Measurements from ENCODE around the gene CRABP1. TPM values are rescaled to one million over a fixed set of nuclear protein-coding genes. Genes with fewer than 3 reads are reported as not detected.

Gene CRABP1
- total RNA-seq, 2 donors from 2014 or later: not detected

DNA sequence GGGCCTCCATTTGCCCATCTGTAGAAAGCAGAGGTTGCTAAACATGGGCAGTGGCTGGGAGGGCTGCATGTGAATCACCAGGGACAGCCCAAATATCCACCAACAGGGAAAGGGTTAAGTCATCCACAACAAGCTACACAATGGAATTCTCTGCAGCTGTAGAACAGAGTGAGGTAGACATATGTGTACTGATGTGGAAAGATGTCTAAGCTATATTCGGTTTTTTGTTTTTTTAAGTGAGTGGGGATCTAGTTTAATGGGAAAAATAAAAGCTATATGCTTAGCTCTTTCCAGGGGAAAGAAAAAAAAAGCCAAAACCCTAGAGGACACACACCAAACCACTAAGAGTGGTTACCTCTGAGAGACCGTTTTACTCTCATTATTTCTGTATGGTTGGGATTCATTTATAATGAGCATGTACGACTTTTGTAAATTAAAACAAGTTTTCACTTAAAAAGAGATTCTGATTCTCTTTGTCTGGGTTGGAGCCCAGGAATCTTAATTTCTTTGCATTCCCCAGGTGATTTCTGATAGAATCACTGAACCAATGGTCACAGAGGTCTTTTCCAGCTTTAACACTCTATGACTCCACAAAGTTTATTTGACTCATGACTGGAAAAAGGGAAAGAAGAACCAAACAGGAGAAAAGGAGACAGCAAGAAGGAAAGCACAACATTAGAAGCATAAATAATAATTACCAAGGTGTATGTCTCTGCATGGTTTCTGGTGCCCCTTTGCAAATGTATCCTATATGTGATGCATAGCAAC, 19.1 kb downstream of the CRABP1 start:
- H3K27ac ChIP-seq: no peak overlapping the region

DNA sequence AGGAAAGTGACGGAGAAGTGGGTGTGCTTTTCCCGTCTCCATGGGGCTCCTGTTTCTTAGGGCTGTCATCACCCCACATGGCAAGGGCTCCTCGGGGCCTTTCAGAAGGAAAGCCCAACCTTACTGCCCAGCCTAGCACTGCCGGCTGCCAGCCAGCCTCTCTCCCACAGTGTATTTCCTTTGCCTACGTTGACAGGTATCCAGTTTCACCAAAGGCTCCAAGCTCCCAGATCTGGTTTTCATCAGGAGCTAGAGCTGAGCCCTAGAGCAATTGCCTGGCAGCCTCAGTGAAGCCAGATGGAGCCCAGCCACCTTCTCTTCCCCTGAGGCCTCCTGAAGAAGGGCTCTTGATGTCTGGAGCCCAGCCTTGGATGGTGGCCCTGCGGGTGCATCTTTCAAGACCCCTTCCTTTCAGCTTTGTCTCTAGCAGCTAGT, 20.2 kb downstream of the CRABP1 start:
- no peak for DNase-seq (ENCODE audit: low spot score)
- no peak overlapping the region for H3K27ac ChIP-seq
- peaks cover 2% of the 10 kb centered on the region for H3K27me3 ChIP-seq (replicated peaks; ENCODE audit: insufficient read depth)
- H3K4me3 ChIP-seq: no peak overlapping the region
- H3K4me1 ChIP-seq (replicated peaks): no peaks in the 10 kb centered on the region
- WGBS: 33% methylated on average over 6 of the region's 6 CpGs
- no peaks in the 10 kb centered on the region for H3K36me3 ChIP-seq
- TF ChIP-seq POLR2A (IDR thresholded peaks at IDR 0.05): no peak
- TF ChIP-seq POLR2AphosphoS5 (IDR thresholded peaks at IDR 0.05): no peak
- TF ChIP-seq, protein P1, sequence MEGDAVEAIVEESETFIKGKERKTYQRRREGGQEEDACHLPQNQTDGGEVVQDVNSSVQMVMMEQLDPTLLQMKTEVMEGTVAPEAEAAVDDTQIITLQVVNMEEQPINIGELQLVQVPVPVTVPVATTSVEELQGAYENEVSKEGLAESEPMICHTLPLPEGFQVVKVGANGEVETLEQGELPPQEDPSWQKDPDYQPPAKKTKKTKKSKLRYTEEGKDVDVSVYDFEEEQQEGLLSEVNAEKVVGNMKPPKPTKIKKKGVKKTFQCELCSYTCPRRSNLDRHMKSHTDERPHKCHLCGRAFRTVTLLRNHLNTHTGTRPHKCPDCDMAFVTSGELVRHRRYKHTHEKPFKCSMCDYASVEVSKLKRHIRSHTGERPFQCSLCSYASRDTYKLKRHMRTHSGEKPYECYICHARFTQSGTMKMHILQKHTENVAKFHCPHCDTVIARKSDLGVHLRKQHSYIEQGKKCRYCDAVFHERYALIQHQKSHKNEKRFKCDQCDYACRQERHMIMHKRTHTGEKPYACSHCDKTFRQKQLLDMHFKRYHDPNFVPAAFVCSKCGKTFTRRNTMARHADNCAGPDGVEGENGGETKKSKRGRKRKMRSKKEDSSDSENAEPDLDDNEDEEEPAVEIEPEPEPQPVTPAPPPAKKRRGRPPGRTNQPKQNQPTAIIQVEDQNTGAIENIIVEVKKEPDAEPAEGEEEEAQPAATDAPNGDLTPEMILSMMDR (IDR thresholded peaks at IDR 0.05): no peak
- H3K9me3 ChIP-seq: no peaks in the 10 kb centered on the region
- intact Hi-C loops (cut with DNase I): no loop called here

More for the DNA sequence above, 19.1 kb downstream of the CRABP1 start:
- no peak overlapping the region for H3K4me3 ChIP-seq
- intact Hi-C loops (cut with DNase I): no loop called here
- 78% methylated on average over 3 of the region's 3 CpGs for WGBS
- peaks cover 2% of the 10 kb centered on the region for H3K27me3 ChIP-seq (replicated peaks; ENCODE audit: insufficient read depth)
- TF ChIP-seq POLR2AphosphoS5 (IDR thresholded peaks at IDR 0.05): no peak
- no peak for TF ChIP-seq POLR2A (IDR thresholded peaks at IDR 0.05)
- no peaks in the 10 kb centered on the region for H3K9me3 ChIP-seq
- no peak for DNase-seq (ENCODE audit: low spot score)
- no peaks in the 10 kb centered on the region for H3K4me1 ChIP-seq (replicated peaks)
- no peaks in the 10 kb centered on the region for H3K36me3 ChIP-seq

DNA sequence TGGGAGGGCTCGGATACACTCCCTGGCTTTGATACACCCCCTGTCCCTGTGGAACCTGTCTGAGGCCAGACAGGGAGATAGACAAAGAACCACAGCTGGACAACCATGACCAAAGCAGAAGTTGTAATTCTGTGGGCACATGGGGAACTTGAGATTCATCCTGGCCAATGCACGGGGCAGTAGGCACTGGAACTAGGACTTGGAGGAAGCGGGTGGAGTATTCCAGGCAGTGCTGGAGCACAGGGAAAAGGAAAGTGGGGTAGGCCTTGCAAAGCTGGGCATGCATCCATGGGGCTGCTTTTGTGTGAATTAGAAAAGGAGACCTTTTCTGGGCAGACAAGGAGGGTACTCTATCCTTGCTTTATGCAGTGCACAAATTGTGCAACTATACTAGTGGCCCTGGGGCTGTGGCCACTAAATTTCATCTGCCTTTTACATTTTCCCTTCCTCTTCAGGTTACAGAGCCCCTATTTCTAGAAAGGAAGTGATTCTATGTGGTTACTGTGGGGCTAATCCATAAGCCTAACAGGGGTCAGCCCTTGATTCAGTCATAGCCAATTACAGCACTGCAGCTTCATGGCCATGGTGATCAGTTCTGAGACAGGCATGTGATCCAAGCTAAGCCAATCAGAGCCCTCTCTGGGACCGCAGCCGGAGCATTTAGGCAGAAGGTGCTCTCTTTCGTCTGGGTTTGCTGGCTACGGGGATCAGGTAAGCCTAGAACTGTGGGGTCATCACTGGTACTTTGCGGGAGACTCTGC, 21.0 kb downstream of the CRABP1 start:
- Histone ChIP-seq H3K4me1 (replicated peaks) (no peaks in the 10 kb centered on the region), H3K27ac (no peak overlapping the region), H3K27me3 (replicated peaks; ENCODE audit: insufficient read depth) (peaks cover 2% of the 10 kb centered on the region), H3K36me3 (no peaks in the 10 kb centered on the region), H3K4me3 (no peak overlapping the region), H3K9me3 (no peaks in the 10 kb centered on the region)
- intact Hi-C loops (cut with DNase I): no loop called here
- no peak for DNase-seq (ENCODE audit: low spot score)
- 69% methylated on average over 8 of the region's 8 CpGs for WGBS
- TF ChIP-seq POLR2A (IDR thresholded peaks at IDR 0.05): no peak
- TF ChIP-seq, protein P1 (IDR thresholded peaks at IDR 0.05): no peak
- no peak for TF ChIP-seq POLR2AphosphoS5 (IDR thresholded peaks at IDR 0.05)

DNA sequence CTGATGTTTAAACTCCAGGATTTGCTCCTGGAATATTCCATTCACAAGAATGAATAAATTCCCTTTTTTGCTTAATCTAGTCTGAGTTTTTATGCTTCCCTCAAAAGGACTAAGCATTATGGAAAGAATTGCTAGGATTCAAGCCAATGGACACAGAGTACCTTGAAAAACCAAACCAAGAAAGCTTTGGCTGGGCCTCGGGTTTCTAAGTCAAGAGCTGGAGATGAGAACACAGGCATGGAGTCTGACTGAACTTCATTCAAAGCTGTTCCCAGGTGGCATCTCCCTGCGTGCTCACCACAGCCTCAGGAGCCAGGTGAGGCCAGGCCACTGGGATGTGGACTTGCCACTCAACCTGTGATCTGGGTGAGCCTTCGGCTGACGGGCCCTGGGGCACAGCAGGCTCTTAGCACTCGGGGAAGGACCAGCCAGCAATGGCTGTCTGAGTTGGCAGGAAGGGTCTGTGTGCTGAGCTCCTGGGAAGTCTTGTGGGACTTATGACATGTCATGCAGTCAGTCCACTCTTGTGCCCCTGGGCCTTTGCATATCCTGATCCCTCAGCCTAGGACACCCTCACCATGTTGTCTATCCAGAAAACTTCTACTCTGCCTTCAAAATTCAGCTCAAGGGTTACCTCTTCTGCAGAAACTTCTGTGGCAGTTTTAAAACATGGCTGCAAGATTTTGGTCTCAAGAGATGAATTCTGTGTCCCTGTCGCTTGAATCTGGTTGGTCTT, 21.8 kb downstream of the CRABP1 start:
- Histone ChIP-seq H3K4me1 (replicated peaks) (no peaks in the 10 kb centered on the region), H3K27ac (no peak overlapping the region), H3K36me3 (no peaks in the 10 kb centered on the region), H3K9me3 (no peaks in the 10 kb centered on the region), H3K4me3 (no peak overlapping the region), H3K27me3 (replicated peaks; ENCODE audit: insufficient read depth) (peaks cover 2% of the 10 kb centered on the region)
- WGBS: 81% methylated on average over 6 of the region's 6 CpGs
- no peak for DNase-seq (ENCODE audit: low spot score)
- intact Hi-C loops (cut with DNase I): no loop called here
- TF ChIP-seq, protein P1 (IDR thresholded peaks at IDR 0.05): no peak
- no peak for TF ChIP-seq POLR2AphosphoS5 (IDR thresholded peaks at IDR 0.05)

DNA sequence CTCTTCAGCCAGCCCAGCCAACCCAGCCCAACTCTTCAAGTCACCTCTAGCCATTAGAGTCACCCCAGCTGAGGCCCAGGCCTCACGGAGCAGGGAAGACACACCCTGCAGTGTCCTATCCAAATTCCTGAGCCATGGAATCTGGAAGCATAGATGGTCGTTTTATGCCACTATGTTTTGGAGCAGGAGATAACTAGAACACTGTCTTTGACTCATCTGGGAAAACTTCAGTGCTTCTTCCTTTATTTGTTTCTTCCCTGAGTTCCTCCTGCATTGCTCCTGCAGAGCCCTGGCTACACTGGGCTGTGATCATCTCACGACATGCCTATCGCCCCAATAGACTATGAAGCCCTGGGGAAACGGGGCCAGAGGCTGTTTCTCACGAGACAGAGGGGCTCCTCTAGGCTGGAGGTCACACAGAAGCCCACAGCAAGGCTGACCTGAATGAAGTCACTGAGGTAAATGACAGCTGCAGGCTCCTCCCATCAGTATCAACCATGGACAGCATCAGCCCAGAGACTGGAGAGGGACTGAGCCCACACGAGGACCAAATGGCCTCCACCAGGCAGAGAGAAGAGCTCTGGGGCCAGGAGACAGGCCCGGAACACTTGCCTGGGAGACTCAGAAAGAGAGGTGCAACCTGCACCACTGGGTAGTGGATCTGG, 22.7 kb downstream of the CRABP1 start:
- H3K27me3 ChIP-seq (replicated peaks; ENCODE audit: insufficient read depth): peaks cover 2% of the 10 kb centered on the region
- no peaks in the 10 kb centered on the region for H3K9me3 ChIP-seq
- 80% methylated on average over 8 of the region's 8 CpGs for WGBS
- H3K4me3 ChIP-seq: no peak overlapping the region
- no peaks in the 10 kb centered on the region for H3K36me3 ChIP-seq
- H3K4me1 ChIP-seq (replicated peaks): no peaks in the 10 kb centered on the region
- TF ChIP-seq, protein P1 (IDR thresholded peaks at IDR 0.05): no peak
- TF ChIP-seq POLR2AphosphoS5 (IDR thresholded peaks at IDR 0.05) (no peak), POLR2A (IDR thresholded peaks at IDR 0.05) (no peak)
- DNase-seq (ENCODE audit: low spot score): no peak
- intact Hi-C loops (cut with DNase I): no loop called here
- no peak overlapping the region for H3K27ac ChIP-seq
